Fibroblast of lung (primary cell): ENCODE data around the gene PCMT1. TPM values are rescaled to one million over a fixed set of nuclear protein-coding genes. Genes with fewer than 3 reads are reported as not detected.
"Not testable (repeated sequence)": the region's sequence is repeated elsewhere in the genome, so short reads cannot be mapped to it uniquely, and the experiment has no call there.

Experiments used
- DNase-seq, 2 donors: peaks; one replicate each; pipeline versions ENCODE4 v3.0.0 to v3.0.0-alpha.2; 2010; ENCODE audit warnings: low read depth in 2 of 2
- H2AFZ ChIP-seq: 2 replicates; pipeline ENCODE4 v1.5.1; 2012; ENCODE audit warnings: low read length, control low read depth, inconsistent platforms
- H3K27ac ChIP-seq: 2 replicates; pipeline ENCODE4 v1.5.1; 2011; ENCODE audit warnings: low read length, control low read depth; ENCODE audit not compliant: insufficient read depth
- H3K27me3 ChIP-seq: 2 replicates; pipeline ENCODE4 v1.5.1; 2011; ENCODE audit warnings: mild to moderate bottlenecking, low read length; ENCODE audit not compliant: control insufficient read depth, insufficient read depth
- H3K36me3 ChIP-seq: 2 replicates; pipeline ENCODE4 v1.5.1; 2011; ENCODE audit warnings: low read length; ENCODE audit not compliant: control insufficient read depth, insufficient read depth
- H3K4me1 ChIP-seq: 2 replicates; pipeline ENCODE4 v1.5.1; 2011; ENCODE audit warnings: low read length; ENCODE audit not compliant: control insufficient read depth, insufficient read depth; ENCODE audit errors: extremely low read depth
- H3K4me2 ChIP-seq: 2 replicates; pipeline ENCODE4 v1.5.1; 2011; ENCODE audit warnings: low read length, control low read depth; ENCODE audit not compliant: insufficient read depth; ENCODE audit errors: extremely low read depth
- H3K4me3 ChIP-seq, 4 experiments: fragments of 200-600 bp in 1 of 4; sonication (generic) in 1 of 4; replicated peaks in 1 of 4; 2 replicates each; pipeline ENCODE4 v1.5.1; 2011 to 2016; ENCODE audit warnings: low read length in 4 of 4, low read depth in 3 of 4, mild to moderate bottlenecking in 3 of 4, control low read depth in 2 of 4, inconsistent platforms in 1 of 4, mixed read lengths in 1 of 4; ENCODE audit not compliant: insufficient read depth in 1 of 4; ENCODE audit errors: control extremely low read depth in 1 of 4
- H3K79me2 ChIP-seq: 2 replicates; pipeline ENCODE4 v1.5.1; 2012; ENCODE audit warnings: mild to moderate bottlenecking, low read length, inconsistent platforms; ENCODE audit not compliant: control insufficient read depth, insufficient read depth
- H3K9ac ChIP-seq: 2 replicates; pipeline ENCODE4 v1.5.1; 2011; ENCODE audit warnings: mild to moderate bottlenecking, low read length, control low read depth; ENCODE audit not compliant: insufficient read depth
- H3K9me3 ChIP-seq: 2 replicates; pipeline ENCODE4 v1.5.1; 2012; ENCODE audit warnings: low read depth, low read length; ENCODE audit not compliant: control insufficient read depth, insufficient read depth
- H4K20me1 ChIP-seq: 2 replicates; pipeline ENCODE4 v1.5.1; 2011; ENCODE audit warnings: low read length; ENCODE audit not compliant: control insufficient read depth, insufficient read depth; ENCODE audit errors: extremely low read depth
- EZH2 ChIP-seq: IDR thresholded peaks from 2 replicates; pipeline ENCODE4 v1.5.1; 2012; ENCODE audit warnings: low read length, control low read depth, mild to moderate bottlenecking; ENCODE audit errors: missing control alignments
- polyA plus RNA-seq, 2 donors: library from polyadenylated mRNA; depleted of rRNA in 1 of 2; stranded (reverse) in 1 of 2; unstranded in 1 of 2; fragments of >200 nt; gene quantifications; 2 replicates each; pipeline ENCODE4 v1.2.1, GENCODE V29; 2011 to 2012; ENCODE audit warnings: missing spikeins in 1 of 2
- total RNA-seq: library from RNA; depleted of rRNA; stranded (reverse); fragments of >200 nt; gene quantifications from 2 replicates; pipeline ENCODE4 v1.2.1, GENCODE V29; 2014
- TF ChIP-seq, protein P1 (sequence below), 2 donors: IDR thresholded peaks in 1 of 2; conservative IDR thresholded peaks in 1 of 2; 1 replicate in 1 of 2; 2 replicates in 1 of 2; pipeline ENCODE4 v1.5.1; 2011 to 2012; ENCODE audit warnings: low read length in 2 of 2, control low read depth in 1 of 2, inconsistent platforms in 1 of 2, low read depth in 1 of 2, mild to moderate bottlenecking in 1 of 2

The PCMT1 gene
- total and polyA plus RNA-seq, 2 donors (not counting 1 experiment from before 2014, with no cell fraction given) = 81.3 to 172 TPM

DNA sequence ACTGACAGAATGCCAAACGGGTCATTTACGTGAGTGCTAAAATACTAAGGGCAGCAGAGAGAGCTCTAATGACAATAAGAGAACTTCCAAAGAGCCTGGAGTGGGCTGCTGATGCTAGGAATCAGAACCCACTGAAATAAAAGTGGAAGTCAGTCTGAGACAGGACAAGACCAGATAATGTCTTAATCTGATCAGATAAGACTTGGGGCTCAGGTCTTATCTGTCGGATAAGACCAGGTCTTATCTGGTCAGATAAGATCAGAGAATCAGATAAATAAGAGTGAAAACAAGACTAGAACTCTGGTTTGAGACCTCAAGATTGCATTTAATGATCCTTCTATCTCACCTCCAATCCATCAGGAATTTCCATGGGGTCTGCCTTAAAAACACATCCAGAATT lies 96.0 kb downstream of the PCMT1 start:
- Histone ChIP-seq H3K4me3 (no peak overlapping the region), H3K9ac (no peak overlapping the region), H2AFZ (no peak overlapping the region), H3K27ac (no peak overlapping the region), H3K9me3 (no peaks in the 10 kb centered on the region), H3K36me3 (peaks cover 4% of the 10 kb centered on the region), H4K20me1 (no peaks in the 10 kb centered on the region), H3K4me2 (no peak overlapping the region), H3K27me3 (no peaks in the 10 kb centered on the region), H3K79me2 (peaks cover 1% of the 10 kb centered on the region), H3K4me1 (peaks cover 29% of the 10 kb centered on the region)
- no peak for DNase-seq
- TF ChIP-seq, protein P1, sequence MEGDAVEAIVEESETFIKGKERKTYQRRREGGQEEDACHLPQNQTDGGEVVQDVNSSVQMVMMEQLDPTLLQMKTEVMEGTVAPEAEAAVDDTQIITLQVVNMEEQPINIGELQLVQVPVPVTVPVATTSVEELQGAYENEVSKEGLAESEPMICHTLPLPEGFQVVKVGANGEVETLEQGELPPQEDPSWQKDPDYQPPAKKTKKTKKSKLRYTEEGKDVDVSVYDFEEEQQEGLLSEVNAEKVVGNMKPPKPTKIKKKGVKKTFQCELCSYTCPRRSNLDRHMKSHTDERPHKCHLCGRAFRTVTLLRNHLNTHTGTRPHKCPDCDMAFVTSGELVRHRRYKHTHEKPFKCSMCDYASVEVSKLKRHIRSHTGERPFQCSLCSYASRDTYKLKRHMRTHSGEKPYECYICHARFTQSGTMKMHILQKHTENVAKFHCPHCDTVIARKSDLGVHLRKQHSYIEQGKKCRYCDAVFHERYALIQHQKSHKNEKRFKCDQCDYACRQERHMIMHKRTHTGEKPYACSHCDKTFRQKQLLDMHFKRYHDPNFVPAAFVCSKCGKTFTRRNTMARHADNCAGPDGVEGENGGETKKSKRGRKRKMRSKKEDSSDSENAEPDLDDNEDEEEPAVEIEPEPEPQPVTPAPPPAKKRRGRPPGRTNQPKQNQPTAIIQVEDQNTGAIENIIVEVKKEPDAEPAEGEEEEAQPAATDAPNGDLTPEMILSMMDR (conservative IDR thresholded peaks at IDR 0.05 in 1 of 2, IDR thresholded peaks at IDR 0.05 in 1 of 2; ENCODE audit: low read depth in 1 of 2, low read length in 2 of 2) = no peak
- no peak for TF ChIP-seq EZH2

GRCh38 chr6:149846321-149846720 lies 96.8 kb downstream of the PCMT1 start:
- Histone ChIP-seq H3K9ac (no peak overlapping the region), H3K4me2 (peak overlapping the region; percentile 58), H3K4me3 (no peak overlapping the region), H3K27ac (peak overlapping the region; percentile 52), H3K4me1 (peaks cover 31% of the 10 kb centered on the region), H3K9me3 (no peaks in the 10 kb centered on the region), H3K27me3 (no peaks in the 10 kb centered on the region), H3K79me2 (peaks cover 1% of the 10 kb centered on the region), H3K36me3 (peaks cover 4% of the 10 kb centered on the region), H4K20me1 (no peaks in the 10 kb centered on the region), H2AFZ (no peak overlapping the region)
- TF ChIP-seq EZH2 = no peak
- TF ChIP-seq, protein P1 (conservative IDR thresholded peaks at IDR 0.05 in 1 of 2, IDR thresholded peaks at IDR 0.05 in 1 of 2; ENCODE audit: low read depth in 1 of 2, low read length in 2 of 2) = no peak
- DNase-seq = peak; percentile 71 to 96

DNA sequence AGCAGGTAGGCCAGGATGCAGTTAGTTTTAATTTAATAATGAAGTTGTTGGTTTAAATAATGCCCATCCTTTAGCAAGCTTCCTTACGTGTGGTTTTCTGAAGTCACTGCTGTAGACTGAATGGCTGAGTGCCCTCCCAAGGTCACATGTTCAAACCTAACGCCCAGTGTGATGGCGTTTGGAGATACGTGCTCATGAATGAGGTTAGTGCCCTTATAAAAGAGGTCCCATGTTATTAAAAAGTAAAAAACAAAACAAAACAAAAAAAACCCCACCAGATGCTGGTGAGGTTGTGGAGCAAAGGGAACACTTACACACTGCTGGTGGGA lies 98.4 kb downstream of the PCMT1 start:
- Histone ChIP-seq H3K27ac (peak overlapping the region; percentile 71), H3K36me3 (peaks cover 4% of the 10 kb centered on the region), H3K79me2 (peaks cover 1% of the 10 kb centered on the region), H3K4me3 (no peak overlapping the region), H3K4me1 (peaks cover 38% of the 10 kb centered on the region), H4K20me1 (no peaks in the 10 kb centered on the region), H3K9ac (no peak overlapping the region), H2AFZ (no peak overlapping the region), H3K9me3 (no peaks in the 10 kb centered on the region), H3K27me3 (no peaks in the 10 kb centered on the region), H3K4me2 (no peak overlapping the region)
- DNase-seq = peak in 1 of 2 donors; percentile 80
- TF ChIP-seq, protein P1 (conservative IDR thresholded peaks at IDR 0.05 in 1 of 2, IDR thresholded peaks at IDR 0.05 in 1 of 2; ENCODE audit: low read depth in 1 of 2, low read length in 2 of 2) = no peak
- no peak for TF ChIP-seq EZH2

DNA sequence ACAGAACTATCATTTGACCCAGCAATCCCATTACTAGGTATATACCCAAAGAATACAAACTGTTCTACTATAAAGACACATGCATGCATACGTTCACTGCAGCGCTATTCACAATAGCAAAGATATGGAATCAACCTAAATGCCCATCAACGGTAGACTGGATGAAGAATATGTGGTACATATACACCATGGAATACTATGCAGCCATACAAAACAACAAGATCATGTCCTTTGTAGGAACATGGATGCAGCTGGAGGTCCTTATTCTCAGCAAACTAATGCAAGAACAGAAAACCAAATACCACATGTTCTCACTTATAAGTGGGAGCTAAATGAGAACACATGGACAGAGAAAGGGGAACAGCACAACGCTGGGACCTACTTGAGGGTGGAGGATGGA lies 98.8 kb downstream of the PCMT1 start:
- H3K79me2 ChIP-seq, H3K4me3 ChIP-seq, H4K20me1 ChIP-seq, H3K27me3 ChIP-seq, H3K4me2 ChIP-seq, H2AFZ ChIP-seq, H3K36me3 ChIP-seq, H3K9ac ChIP-seq, H3K9me3 ChIP-seq, DNase-seq: not testable (repeated sequence)
- H3K27ac ChIP-seq = peak overlapping the region; percentile 71
- peaks cover 38% of the 10 kb centered on the region for H3K4me1 ChIP-seq
